ENCODE results near the gene TMEM259.

Gene TMEM259

DNA sequence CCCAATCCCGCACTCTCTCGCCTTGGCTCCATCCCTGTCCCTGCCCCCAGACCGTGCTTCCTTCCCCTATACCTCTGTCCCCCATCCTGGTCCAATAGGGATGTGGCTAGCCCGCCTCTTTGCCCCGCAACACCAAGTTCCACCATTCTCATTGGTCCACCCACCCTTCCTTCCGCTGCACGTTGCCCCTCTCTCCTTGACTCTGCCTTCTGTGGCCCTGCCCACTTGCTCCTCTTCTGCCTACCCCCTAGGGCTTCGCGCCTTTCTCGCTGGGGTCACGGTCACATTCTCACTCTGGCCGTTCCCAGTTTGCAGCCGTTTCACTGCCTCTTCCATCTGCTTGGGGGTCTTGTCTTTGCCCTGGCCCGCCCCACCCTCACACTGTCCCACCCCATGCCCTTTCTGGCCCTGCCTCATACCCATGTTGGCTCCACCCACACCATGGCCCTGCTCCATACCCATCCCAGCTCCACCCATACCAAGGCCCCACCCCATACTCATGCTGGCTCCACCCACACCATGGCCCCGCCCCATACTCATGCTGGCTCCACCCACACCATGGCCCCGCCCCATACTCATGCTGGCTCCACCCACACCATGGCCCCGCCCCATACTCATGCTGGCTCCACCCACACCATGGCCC lies 41.6 kb upstream of the TMEM259 start:
- no peak overlapping the region for H3K27ac Mint-ChIP-seq
- peaks cover 25% of the 10 kb centered on the region for H3K4me1 Mint-ChIP-seq (ENCODE audit: low read depth)
- no peaks in the 10 kb centered on the region for H3K27me3 Mint-ChIP-seq (ENCODE audit: low read depth)
- H3K4me3 Mint-ChIP-seq: no peak overlapping the region
- no peak for DNase-seq (ENCODE audit: low spot score)
- no peaks in the 10 kb centered on the region for H3K9me3 Mint-ChIP-seq
- peaks cover under 1% of the 10 kb centered on the region for H3K36me3 Mint-ChIP-seq (ENCODE audit: low read depth)

DNA sequence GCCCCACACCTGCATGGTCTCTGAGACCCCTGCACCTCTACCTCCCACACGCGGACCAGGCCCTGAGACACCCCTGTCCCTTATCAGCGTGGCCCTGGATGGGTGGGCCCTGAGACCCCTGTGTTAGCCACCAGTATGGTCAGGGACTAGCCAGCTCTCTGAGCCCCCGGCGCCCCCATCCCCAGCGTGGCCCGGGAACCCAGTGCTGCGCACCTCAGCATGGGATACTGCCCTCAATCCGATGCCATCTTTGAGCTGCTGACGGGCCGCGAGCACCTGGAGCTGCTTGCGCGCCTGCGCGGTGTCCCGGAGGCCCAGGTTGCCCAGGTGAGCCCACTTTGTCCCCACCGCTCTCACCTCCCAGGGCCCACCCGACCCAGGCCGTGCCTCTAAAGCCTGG lies 41.1 kb upstream of the TMEM259 start:
- Mint-ChIP-seq H3K36me3 (ENCODE audit: low read depth) (peaks cover 3% of the 10 kb centered on the region), H3K4me3 (no peak overlapping the region), H3K4me1 (ENCODE audit: low read depth) (peaks cover 28% of the 10 kb centered on the region), H3K27ac (no peak overlapping the region), H3K27me3 (ENCODE audit: low read depth) (no peaks in the 10 kb centered on the region), H3K9me3 (no peaks in the 10 kb centered on the region)
- DNase-seq (ENCODE audit: low spot score): no peak

DNA sequence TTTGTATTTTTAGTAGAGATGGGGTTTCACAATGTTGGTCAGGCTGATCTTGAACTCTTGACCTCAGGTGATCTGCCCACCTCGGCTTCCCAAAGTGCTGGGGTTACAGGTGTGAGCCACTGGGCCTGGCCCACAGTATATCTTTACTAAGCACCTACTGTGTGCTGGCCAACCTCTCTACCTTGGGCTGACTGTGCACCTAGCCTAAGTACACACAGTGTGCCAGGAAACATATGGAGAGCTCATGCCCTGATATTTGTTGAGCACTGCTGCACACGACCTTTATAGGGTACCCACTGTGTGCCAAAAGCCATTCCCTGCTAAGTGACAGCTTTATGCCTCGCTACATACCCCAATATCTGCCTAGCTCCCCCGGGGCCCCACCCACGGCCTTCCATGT lies 39.8 kb upstream of the TMEM259 start:
- H3K27ac Mint-ChIP-seq: no peak overlapping the region
- H3K4me3 Mint-ChIP-seq: no peak overlapping the region
- H3K27me3 Mint-ChIP-seq (ENCODE audit: low read depth): no peaks in the 10 kb centered on the region
- DNase-seq (ENCODE audit: low spot score): no peak
- H3K36me3 Mint-ChIP-seq (ENCODE audit: low read depth): peaks cover 10% of the 10 kb centered on the region
- H3K9me3 Mint-ChIP-seq: no peaks in the 10 kb centered on the region
- peaks cover 25% of the 10 kb centered on the region for H3K4me1 Mint-ChIP-seq (ENCODE audit: low read depth)

DNA sequence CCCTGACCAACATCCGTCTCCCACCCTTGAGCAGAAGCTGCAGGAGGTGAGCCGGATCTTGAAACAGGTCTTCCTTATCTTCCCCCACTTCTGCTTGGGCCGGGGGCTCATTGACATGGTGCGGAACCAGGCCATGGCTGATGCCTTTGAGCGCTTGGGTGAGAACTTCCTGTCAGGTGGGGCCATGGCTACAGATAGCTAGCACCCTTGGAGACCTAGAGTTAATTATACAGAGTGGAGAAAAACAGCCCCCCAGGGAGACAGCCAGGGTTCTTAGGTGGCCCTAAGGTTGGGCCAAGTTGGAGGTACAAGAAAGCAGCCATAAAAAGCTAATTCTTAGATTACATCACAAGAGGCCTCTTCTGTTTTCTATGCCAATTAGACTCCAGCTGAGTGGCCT lies 37.2 kb upstream of the TMEM259 start:
- H3K9me3 Mint-ChIP-seq: no peaks in the 10 kb centered on the region
- H3K27me3 Mint-ChIP-seq (ENCODE audit: low read depth): no peaks in the 10 kb centered on the region
- H3K27ac Mint-ChIP-seq: no peak overlapping the region
- DNase-seq (ENCODE audit: low spot score): no peak
- H3K4me3 Mint-ChIP-seq: no peak overlapping the region
- peaks cover 10% of the 10 kb centered on the region for H3K36me3 Mint-ChIP-seq (ENCODE audit: low read depth)
- H3K4me1 Mint-ChIP-seq (ENCODE audit: low read depth): peaks cover 10% of the 10 kb centered on the region

DNA sequence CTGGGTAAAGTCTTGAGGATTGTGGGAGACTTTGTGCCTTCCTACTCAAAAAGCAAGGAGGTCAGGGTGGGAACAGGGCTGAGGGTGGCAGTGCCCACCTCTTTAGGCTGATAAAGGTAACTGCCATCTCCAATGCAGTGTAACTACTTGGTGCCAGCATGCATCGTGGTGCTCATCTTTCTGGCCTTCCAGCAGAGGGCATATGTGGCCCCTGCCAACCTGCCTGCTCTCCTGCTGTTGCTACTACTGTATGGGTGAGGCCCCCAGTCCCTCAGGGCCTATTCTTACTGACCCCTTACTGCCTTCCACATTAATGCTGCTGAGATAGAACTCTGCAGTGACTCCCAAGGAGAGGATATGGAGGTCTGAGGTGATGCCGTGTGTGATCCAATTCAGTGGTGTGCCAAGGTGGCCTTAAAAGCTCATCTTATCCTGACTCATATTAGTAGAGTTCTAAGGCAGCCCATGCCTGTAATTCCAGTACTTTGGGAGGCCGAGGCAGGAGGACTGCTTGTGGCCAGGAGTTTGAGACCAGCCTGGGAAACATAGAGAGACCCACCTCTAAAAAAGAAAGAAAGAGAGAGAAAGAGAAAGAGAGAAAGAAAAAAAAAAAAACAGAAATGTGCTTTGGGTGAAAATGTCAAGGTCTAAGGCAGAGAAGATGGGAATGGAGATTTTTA lies 36.4 kb upstream of the TMEM259 start:
- H3K36me3 Mint-ChIP-seq (ENCODE audit: low read depth): peaks cover 10% of the 10 kb centered on the region
- H3K27me3 Mint-ChIP-seq (ENCODE audit: low read depth): no peaks in the 10 kb centered on the region
- H3K9me3 Mint-ChIP-seq: no peaks in the 10 kb centered on the region
- peak overlapping the region; percentile 64 for H3K27ac Mint-ChIP-seq
- no peak overlapping the region for H3K4me3 Mint-ChIP-seq
- peaks cover 12% of the 10 kb centered on the region for H3K4me1 Mint-ChIP-seq (ENCODE audit: low read depth)
- no peak for DNase-seq (ENCODE audit: low spot score)

DNA sequence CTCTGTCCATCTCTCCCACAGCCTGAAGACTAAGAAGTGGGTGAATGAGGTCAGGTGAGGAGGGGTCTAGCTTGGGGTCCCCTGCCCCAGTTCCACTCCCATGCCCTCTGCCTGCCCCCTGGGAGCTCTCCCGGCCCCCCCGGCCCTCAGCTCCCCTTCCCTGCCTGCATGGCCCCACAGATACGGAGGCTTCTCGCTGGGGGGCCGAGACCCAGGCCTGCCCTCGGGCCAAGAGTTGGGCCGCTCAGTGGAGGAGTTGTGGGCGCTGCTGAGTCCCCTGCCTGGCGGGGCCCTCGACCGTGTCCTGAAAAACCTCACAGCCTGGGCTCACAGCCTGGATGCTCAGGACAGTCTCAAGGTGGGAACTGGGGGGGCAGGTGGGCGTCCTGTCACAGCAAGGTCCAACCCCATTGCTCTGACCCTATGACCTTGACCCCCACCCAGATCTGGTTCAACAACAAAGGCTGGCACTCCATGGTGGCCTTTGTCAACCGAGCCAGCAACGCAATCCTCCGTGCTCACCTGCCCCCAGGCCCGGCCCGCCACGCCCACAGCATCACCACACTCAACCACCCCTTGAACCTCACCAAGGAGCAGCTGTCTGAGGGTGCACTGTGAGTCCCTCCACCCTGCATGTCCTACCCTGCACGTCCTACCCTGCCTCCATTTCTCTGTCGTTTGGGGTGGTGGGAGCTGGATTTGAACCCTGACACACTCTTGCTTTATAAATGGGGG lies 35.1 kb upstream of the TMEM259 start:
- H3K27ac Mint-ChIP-seq: no peak overlapping the region

DNA sequence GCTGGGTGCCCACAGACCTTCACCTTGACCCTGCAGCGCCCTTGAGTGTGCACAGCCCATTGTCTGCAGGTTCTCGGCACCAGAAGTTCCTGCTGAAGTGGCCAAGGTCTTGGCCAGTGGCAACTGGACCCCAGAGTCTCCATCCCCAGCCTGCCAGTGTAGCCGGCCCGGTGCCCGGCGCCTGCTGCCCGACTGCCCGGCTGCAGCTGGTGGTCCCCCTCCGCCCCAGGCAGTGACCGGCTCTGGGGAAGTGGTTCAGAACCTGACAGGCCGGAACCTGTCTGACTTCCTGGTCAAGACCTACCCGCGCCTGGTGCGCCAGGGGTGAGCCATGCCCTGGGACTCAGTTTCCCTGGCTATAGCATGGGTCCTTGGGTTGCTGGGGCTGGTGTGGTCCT lies 34.1 kb upstream of the TMEM259 start:
- Mint-ChIP-seq H3K27me3 (ENCODE audit: low read depth) (no peaks in the 10 kb centered on the region), H3K9me3 (no peaks in the 10 kb centered on the region), H3K27ac (no peak overlapping the region), H3K36me3 (ENCODE audit: low read depth) (peaks cover 10% of the 10 kb centered on the region), H3K4me3 (no peak overlapping the region), H3K4me1 (ENCODE audit: low read depth) (peaks cover 12% of the 10 kb centered on the region)
- no peak for DNase-seq (ENCODE audit: low spot score)

More for the DNA sequence above, 35.1 kb upstream of the TMEM259 start:
- Mint-ChIP-seq H3K36me3 (ENCODE audit: low read depth) (peaks cover 10% of the 10 kb centered on the region), H3K9me3 (no peaks in the 10 kb centered on the region), H3K4me1 (ENCODE audit: low read depth) (peaks cover 12% of the 10 kb centered on the region), H3K4me3 (no peak overlapping the region), H3K27me3 (ENCODE audit: low read depth) (no peaks in the 10 kb centered on the region)
- DNase-seq (ENCODE audit: low spot score): no peak

DNA sequence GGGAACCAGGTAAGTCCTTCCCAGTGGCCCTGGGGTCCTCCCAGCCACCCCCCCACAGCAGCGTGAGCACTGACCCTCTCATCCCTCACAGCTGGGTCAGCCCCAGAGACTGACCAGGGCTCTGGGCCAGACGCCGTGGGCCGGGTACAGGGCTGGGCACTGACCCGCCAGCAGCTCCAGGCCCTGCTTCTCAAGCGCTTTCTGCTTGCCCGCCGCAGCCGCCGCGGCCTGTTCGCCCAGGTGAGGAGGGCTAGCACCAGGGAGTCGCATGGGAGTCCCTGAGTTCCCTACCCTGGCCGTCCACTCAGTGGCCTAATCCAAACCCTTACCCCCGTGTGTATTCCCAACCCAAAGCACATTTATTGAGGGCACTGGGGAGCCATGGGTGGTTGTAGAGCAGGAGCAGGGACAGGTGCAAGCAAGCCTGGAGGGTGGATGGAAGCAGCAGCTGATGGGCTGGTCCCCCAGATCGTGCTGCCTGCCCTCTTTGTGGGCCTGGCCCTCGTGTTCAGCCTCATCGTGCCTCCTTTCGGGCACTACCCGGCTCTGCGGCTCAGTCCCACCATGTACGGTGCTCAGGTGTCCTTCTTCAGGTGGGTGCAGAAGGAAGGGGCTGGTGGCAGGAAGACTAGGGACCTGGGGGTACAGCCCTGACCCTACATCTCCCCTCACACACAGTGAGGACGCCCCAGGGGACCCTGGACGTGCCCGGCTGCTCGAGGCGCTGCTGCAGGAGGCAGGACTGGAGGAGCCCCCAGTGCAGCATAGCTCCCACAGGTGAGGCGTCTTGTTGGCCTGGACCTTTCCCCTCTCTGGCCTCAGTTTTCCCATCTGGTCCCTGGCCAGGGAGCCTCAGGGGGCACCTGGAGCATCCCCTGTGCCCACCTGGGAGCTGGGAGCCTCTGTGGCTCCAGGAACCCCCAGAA lies 33.4 kb upstream of the TMEM259 start:
- Mint-ChIP-seq H3K36me3 (ENCODE audit: low read depth) (peaks cover 10% of the 10 kb centered on the region), H3K4me1 (ENCODE audit: low read depth) (peaks cover 12% of the 10 kb centered on the region)

DNA sequence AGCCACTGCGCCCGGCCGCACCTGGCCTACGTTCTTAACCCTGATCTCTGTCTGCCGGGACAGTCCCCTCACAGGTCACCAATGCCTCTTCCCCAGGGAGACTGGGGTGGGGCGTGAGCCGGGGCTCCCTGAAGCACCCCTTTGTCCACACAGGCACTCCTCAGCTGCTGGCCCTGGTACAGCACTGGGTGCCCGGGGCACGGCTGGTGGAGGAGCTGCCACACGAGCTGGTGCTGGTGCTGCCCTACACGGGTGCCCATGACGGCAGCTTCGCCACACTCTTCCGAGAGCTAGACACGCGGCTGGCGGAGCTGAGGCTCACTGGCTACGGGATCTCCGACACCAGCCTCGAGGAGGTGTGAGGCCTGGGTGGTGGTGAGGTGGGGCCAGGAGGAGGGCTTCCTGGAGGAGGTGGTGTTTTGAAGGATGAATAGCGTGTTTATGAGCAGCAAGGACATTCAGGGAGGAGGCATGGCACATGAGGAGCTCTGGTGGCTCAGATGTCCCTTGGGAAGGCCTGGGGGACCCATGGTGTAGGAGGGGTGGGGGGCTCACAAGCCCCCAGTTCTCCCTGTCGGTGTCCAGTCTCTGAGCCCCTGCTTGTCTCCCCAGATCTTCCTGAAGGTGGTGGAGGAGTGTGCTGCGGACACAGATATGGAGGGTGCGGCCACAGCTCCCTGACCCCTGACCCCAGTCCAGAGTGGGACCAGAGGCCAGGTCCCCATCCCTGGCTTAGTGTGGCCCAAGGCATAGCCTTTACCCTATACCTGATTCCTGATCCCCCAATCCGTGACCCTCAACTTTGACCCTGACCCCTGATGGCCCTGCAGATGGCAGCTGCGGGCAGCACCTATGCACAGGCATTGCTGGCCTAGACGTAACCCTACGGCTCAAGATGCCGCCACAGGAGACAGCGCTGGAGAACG lies 32.5 kb upstream of the TMEM259 start:
- H3K36me3 Mint-ChIP-seq (ENCODE audit: low read depth): peaks cover 10% of the 10 kb centered on the region
- no peak for DNase-seq (ENCODE audit: low spot score)
- no peak overlapping the region for H3K4me3 Mint-ChIP-seq
- no peaks in the 10 kb centered on the region for H3K27me3 Mint-ChIP-seq (ENCODE audit: low read depth)
- no peak overlapping the region for H3K27ac Mint-ChIP-seq
- no peaks in the 10 kb centered on the region for H3K9me3 Mint-ChIP-seq
- peaks cover 12% of the 10 kb centered on the region for H3K4me1 Mint-ChIP-seq (ENCODE audit: low read depth)

More for the DNA sequence above, 33.4 kb upstream of the TMEM259 start:
- no peak for DNase-seq (ENCODE audit: low spot score)
- Mint-ChIP-seq H3K4me3 (no peak overlapping the region), H3K9me3 (no peaks in the 10 kb centered on the region), H3K27me3 (ENCODE audit: low read depth) (no peaks in the 10 kb centered on the region), H3K27ac (no peak overlapping the region)

DNA sequence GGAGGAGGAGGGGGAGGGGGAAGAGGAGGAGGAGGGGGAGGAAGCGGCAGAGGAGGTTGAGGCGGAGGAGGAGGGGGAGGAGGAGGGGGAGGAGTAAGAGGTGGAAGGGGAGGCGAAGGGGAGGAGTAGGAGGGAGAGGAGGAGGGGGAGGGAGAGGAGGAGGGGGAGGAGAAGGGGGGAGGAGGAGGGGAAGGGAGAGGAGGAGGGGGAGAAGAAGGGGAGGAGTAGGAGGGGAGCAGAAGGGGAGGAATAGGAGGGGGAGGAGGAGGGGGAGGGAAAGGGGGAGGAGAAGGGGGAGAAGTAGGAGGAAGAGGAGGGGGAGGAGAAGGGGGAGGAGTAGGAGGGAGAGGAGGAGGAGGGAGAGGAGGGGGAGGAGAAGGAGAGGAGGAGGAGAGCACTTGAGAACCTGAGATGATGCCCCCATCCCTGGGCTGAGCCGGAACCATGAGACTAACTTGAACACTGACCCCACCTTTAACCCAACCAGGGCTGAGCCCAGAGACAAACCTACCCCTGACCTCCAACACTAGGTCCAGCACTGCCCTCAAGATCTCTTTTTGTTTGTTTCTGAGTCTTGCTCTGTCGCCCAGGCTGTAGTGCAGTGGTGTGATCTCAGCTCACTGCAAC lies 31.5 kb upstream of the TMEM259 start:
- no peaks in the 10 kb centered on the region for H3K9me3 Mint-ChIP-seq
- peaks cover 9% of the 10 kb centered on the region for H3K36me3 Mint-ChIP-seq (ENCODE audit: low read depth)
- DNase-seq (ENCODE audit: low spot score): no peak
- no peak overlapping the region for H3K27ac Mint-ChIP-seq
- no peak overlapping the region for H3K4me3 Mint-ChIP-seq
- no peaks in the 10 kb centered on the region for H3K27me3 Mint-ChIP-seq (ENCODE audit: low read depth)
- H3K4me1 Mint-ChIP-seq (ENCODE audit: low read depth): peaks cover 6% of the 10 kb centered on the region

DNA sequence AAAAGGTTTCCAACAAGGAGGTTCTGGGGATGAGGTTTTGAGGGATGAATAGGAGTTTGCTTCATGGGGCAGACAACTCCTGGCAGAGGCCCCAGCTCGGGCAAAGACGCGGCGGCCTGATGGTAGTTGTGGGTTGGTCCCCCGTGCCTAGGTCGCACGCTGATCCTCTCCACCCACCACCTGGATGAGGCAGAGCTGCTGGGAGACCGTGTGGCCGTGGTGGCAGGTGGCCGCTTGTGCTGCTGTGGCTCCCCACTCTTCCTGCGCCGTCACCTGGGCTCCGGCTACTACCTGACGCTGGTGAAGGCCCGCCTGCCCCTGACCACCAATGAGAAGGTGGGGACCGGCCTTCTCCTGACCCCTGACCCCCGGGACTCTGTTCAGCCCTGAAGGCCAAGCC lies 30.9 kb upstream of the TMEM259 start:
- Mint-ChIP-seq H3K27me3 (ENCODE audit: low read depth) (no peaks in the 10 kb centered on the region), H3K9me3 (no peaks in the 10 kb centered on the region), H3K4me1 (ENCODE audit: low read depth) (peaks cover 3% of the 10 kb centered on the region), H3K36me3 (ENCODE audit: low read depth) (peaks cover 7% of the 10 kb centered on the region), H3K4me3 (no peak overlapping the region), H3K27ac (no peak overlapping the region)
- no peak for DNase-seq (ENCODE audit: low spot score)

DNA sequence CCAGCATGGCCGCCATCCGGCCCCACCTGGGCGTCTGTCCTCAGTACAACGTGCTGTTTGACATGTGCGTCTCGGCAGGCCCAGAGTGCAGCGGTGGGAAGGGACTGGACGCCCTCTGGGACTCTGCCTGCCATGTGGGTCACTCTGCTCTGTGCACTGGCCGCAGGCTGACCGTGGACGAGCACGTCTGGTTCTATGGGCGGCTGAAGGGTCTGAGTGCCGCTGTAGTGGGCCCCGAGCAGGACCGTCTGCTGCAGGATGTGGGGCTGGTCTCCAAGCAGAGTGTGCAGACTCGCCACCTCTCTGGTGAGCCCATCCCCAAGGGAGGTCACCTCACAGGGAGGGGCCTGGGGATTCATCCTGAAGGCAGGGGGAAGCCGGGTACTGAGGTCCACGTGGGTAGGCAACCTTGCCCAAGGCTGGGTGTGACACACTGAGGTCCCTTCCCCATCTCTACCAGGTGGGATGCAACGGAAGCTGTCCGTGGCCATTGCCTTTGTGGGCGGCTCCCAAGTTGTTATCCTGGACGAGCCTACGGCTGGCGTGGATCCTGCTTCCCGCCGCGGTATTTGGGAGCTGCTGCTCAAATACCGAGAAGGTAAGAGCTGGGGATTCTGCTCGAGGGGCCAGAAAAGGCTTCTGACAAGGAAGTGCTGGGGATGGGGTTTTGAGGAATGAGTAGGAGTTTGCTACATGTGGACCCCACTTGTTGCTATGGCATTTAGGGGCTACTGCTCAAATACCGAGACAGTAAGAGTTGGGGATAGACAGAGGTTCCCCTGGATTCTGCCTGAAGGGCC lies 30.3 kb upstream of the TMEM259 start:
- peaks cover under 1% of the 10 kb centered on the region for H3K36me3 Mint-ChIP-seq (ENCODE audit: low read depth)
- H3K27ac Mint-ChIP-seq: no peak overlapping the region
- no peaks in the 10 kb centered on the region for H3K9me3 Mint-ChIP-seq
- H3K27me3 Mint-ChIP-seq (ENCODE audit: low read depth): no peaks in the 10 kb centered on the region
- DNase-seq (ENCODE audit: low spot score): no peak
- no peak overlapping the region for H3K4me3 Mint-ChIP-seq
- peaks cover 3% of the 10 kb centered on the region for H3K4me1 Mint-ChIP-seq (ENCODE audit: low read depth)

All from T-helper 2 cell treated with Interferon-gamma antibody and Interleukin-4, amounts not matched to agents 5 μg/mL and 100 μg/mL, for 36 hours (primary cell).